Measurements from ENCODE around the gene RBM39.
A peak's percentile ranks its signal among the peaks of the same experiment; 100 is the strongest.

Gene RBM39

GRCh38 chr20:35665949-35666288 is 76.1 kb downstream of the RBM39 start:
- DNase-seq: no peak

DNA sequence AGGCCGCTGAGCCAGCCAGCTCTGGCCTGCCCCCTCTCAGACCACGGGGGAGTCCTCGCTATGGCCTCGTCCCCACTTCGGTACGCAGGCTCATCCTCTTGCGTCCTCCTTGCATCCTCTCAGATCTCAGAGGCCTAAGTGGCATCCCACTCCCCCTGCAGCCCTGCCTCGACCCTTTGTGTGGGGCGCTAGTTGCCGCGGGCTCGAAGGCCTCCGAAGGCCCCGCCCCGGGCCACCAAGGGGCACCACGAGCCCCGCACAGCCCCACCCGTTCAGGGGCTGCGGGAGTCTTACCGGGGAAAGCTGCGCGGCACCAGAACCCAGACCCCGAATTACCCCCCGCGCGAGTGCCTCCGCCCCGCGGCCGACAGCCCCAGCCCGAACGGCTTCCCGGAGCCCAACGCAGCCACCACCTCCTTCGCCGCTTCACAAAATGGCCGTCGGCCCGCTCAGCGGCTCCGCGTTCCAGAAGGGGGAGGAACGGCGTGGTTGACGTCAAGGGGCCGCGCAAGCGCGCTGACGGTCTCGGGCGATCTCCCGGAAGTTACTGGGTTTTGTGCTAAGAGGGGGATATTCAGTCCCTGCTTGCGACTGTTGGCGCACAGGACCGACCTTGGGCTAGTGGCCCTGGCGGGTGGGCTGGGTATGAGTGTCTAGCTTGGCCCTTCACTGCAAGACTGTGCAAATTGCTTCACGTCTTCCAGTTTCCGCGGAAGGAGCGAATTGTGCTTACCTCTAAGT is 77.4 kb downstream of the RBM39 start, which contains the start of the genes CPNE1 and RBM12:
Gene CPNE1 (minus strand): TSS at position 435 of the 741 bp plus-strand sequence. CDS start 31,977 bp downstream, outside the sequence.
Gene RBM12 (minus strand): TSS at position 435 of the 741 bp plus-strand sequence. CDS start 9,578 bp downstream, outside the sequence.
- peak; percentile 96 for DNase-seq

GRCh38 chr20:35663516-35664465 is 78.3 kb downstream of the RBM39 start:
- peak; percentile 74 to 76 for DNase-seq

DNA sequence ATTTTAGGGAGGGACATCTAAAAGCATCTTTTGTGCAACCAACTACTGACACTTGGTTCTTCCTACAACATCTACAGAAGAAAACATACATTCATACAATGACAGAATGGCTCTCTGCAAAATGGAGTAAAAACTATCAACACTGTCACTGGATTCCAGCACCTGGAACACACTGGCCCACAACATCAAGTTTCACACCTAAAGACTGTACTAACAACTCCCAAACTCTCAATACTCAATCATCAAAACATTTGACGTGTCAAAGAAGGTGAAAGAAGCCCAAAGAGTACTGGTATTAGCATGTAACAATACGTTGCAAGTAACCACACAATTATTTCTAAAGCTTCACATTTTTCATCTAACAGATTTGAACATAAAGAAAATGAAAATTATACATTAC is 79.5 kb downstream of the RBM39 start:
- DNase-seq: no peak

- DNase-seq: no peak
Measured at GRCh38 chr20:35661908-35662307, 80.2 kb downstream of the RBM39 start.

- no peak for DNase-seq
Measured at GRCh38 chr20:35661053-35661452, 81.0 kb downstream of the RBM39 start.

- DNase-seq: peak; percentile 65 to 69
Measured at GRCh38 chr20:35660122-35660937, 81.7 kb downstream of the RBM39 start.

GRCh38 chr20:35657271-35657670 is 84.8 kb downstream of the RBM39 start:
- DNase-seq: no peak

DNA sequence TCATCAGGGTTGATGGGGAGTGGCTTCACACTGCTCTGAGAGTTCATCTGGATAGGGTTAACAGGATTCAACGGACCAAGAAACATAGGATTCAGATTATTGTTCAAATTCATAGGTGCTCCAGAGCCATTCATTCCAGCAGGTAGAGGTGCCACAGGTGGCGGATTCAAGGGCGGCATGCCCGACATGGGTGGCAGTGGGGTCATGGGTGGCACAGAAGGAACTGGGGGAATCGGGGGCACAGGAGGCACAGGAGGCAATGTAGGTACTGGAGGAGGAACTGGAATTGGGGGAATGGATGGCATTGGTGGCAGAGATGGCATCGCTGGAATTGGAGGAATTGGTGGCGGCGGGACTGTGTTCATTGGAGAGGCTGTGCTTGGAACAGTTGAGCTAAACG is 87.6 kb downstream of the RBM39 start:
- no peak for DNase-seq

GRCh38 chr20:35653893-35654292 is 88.2 kb downstream of the RBM39 start:
- no peak for DNase-seq
